OCI-LY3 (cell line): ENCODE data around the gene DRAP1.

Experiments
- EZH2phosphoT487 ChIP-seq: fragments of 200-600 bp; shearing (Covaris generic); IDR thresholded peaks from 2 replicates; pipeline ENCODE4 v1.6.1; 2018; ENCODE audit warnings: antibody characterized with exemption, mixed run types, low read depth
- TF ChIP-seq, protein P1 (sequence below): fragments of 200-600, 300-600 bp; sonication (generic); IDR thresholded peaks from 2 replicates; pipeline ENCODE4 v1.5.1; 2014; ENCODE audit warnings: antibody characterized with exemption, low read length, low read depth

DNA sequence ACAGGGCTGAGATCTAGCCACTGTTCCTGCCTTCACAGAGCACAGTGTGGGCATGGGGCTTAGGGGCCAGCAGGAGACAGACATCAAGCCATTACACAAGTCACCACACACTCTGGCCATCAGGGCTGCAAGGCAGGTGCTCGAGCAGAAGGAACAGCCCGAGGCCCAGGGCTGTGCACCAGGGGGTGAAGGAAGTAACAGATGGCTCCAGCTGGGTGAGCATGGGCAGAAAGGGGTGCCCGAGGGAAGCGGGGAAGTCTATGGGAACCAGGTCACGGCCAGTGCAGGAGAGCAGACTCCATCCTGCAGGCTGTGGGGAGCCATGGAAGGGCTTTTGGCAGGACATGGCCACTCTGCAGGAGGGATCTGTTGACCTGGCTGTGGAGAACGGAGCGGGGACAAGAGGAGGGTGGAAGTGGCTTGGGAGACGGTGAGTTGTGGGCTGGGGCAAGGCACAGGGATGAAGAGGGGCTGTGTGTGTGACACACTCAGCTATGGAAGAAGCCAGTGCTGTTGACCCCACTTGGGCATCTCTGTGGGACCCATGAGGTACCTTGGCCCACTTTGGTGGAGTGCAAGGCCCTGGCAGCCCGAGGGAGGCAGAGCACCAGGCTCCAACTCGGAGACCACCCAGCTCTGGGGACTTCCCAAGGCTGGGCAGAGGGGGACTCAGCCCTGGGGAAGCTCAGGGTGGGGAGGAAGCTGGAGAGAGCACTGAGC is 4.0 kb upstream of the DRAP1 start:
- TF ChIP-seq, protein P1, sequence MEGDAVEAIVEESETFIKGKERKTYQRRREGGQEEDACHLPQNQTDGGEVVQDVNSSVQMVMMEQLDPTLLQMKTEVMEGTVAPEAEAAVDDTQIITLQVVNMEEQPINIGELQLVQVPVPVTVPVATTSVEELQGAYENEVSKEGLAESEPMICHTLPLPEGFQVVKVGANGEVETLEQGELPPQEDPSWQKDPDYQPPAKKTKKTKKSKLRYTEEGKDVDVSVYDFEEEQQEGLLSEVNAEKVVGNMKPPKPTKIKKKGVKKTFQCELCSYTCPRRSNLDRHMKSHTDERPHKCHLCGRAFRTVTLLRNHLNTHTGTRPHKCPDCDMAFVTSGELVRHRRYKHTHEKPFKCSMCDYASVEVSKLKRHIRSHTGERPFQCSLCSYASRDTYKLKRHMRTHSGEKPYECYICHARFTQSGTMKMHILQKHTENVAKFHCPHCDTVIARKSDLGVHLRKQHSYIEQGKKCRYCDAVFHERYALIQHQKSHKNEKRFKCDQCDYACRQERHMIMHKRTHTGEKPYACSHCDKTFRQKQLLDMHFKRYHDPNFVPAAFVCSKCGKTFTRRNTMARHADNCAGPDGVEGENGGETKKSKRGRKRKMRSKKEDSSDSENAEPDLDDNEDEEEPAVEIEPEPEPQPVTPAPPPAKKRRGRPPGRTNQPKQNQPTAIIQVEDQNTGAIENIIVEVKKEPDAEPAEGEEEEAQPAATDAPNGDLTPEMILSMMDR: no peak
- no peak for TF ChIP-seq EZH2phosphoT487
